ENCODE results near the gene TSPAN9.

- no peak for TF ChIP-seq CTCF (IDR thresholded peaks at IDR 0.05)
- TF ChIP-seq POLR2AphosphoS5 (IDR thresholded peaks at IDR 0.05) = no peak
- no peak for TF ChIP-seq EP300 (IDR thresholded peaks at IDR 0.05)
These were observed 188.2 kb downstream of the TSPAN9 start for GRCh38 chr12:3265406-3265805.
